ENCODE results near the gene ATP5F1D. TPM values are rescaled to one million over a fixed set of nuclear protein-coding genes. Genes with fewer than 3 reads are reported as not detected.

Gene ATP5F1D
- total and polyA plus RNA-seq, 2 of the 8 experiments (the other 6 are each of a cell fraction or from before 2014, with no cell fraction given), result 174 to 249 TPM

DNA sequence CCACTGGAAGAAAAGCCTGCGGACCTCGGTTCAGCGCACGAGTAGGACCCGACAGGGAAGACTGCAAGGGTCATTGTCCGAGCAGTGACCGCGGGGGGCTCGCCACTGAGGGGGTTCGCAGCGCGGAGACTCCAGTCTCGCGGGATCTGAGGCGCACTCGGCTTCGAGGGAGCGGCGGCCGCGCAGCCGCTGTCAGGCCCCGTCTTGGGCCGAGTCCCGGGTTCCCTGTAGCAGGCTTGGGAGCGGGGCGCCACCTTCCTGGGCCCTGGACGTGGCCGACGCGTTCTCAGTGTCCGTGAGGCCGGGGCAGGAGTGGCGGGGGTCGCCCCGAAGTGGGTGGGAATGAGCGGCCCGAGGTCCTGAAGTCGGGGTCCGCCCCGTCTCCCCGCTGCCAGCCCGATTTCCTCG lies 33.3 kb downstream of the ATP5F1D start:
- Histone ChIP-seq H3K9ac (replicated peaks in 1 of 4; ENCODE audit: extremely low read depth in 1 of 4, low read depth in 3 of 4, low read length in 3 of 4) (peak overlapping the region in 3 of 4 experiments; percentile 54 to 99 (median 69); a peak in 6 of 7 replicates), H4K91ac (replicated peaks; ENCODE audit: insufficient read length, low read length) (no peak overlapping the region), H2BK15ac (ENCODE audit: low read length) (no peak overlapping the region), H2BK120ac (replicated peaks; ENCODE audit: low read depth, low read length) (no peak overlapping the region), H4K8ac (ENCODE audit: extremely low read depth, insufficient read depth, low read length) (peak overlapping the region; percentile 88), H3K79me2 (ENCODE audit: control insufficient read depth in 1 of 2, insufficient read depth in 2 of 2, low read length in 2 of 2) (peaks cover 3 to 35% of the 10 kb centered on the region in 2 experiments), H3K79me1 (ENCODE audit: low read depth, low read length) (peaks cover 22% of the 10 kb centered on the region), H3K27me3 (replicated peaks in 1 of 4; ENCODE audit: control insufficient read depth in 3 of 4, extremely low read depth in 1 of 4, insufficient read depth in 3 of 4, low read length in 3 of 4) (no peaks in the 10 kb centered on the region), H3K4ac (replicated peaks; ENCODE audit: insufficient read length, low read depth, low read length) (peak overlapping the region; percentile 51), H2AK5ac (ENCODE audit: low read depth, low read length) (no peak overlapping the region), H4K20me1 (replicated peaks in 1 of 2; ENCODE audit: control insufficient read depth in 1 of 2, insufficient read depth in 2 of 2, low read length in 2 of 2) (peaks cover 5 to 26% of the 10 kb centered on the region in 2 experiments), H3K27ac (ENCODE audit: low read depth, low read length) (peak overlapping the region; percentile 75; the same call in 1 of the 2 replicates), H2BK12ac (ENCODE audit: low read depth, low read length) (no peak overlapping the region), H3K18ac (ENCODE audit: extremely low read depth, low read length) (no peak overlapping the region), H3K36me3 (ENCODE audit: control insufficient read depth in 2 of 4, insufficient read depth in 4 of 4, low read length in 3 of 4) (peaks cover 33 to 47% (median 43%) of the 10 kb centered on the region in 4 experiments), H2AFZ (ENCODE audit: low read length) (no peak overlapping the region), H3K4me2 (ENCODE audit: insufficient read depth in 1 of 2, low read depth in 2 of 2, low read length in 2 of 2) (peak overlapping the region; percentile 80 to 90), H3K9me3 (ENCODE audit: insufficient read depth in 2 of 2, low read depth in 1 of 2, low read length in 1 of 2) (no peaks in the 10 kb centered on the region), H3K56ac (replicated peaks; ENCODE audit: insufficient read length, low read depth, low read length) (peak overlapping the region; percentile 67), H3K4me1 (replicated peaks in 1 of 4; ENCODE audit: control insufficient read depth in 3 of 4, insufficient read depth in 4 of 4, low read length in 3 of 4) (peaks cover 4 to 23% (median 20%) of the 10 kb centered on the region in 4 experiments; a peak in 6 of 7 replicates), H2BK20ac (ENCODE audit: low read length) (no peak overlapping the region), H4K5ac (ENCODE audit: insufficient read length, low read depth, low read length) (peak overlapping the region; percentile 44), H3K14ac (ENCODE audit: insufficient read length) (no peak overlapping the region), H3K23ac (ENCODE audit: insufficient read length) (no peak overlapping the region), H3K4me3 (ENCODE audit: extremely low read depth in 1 of 4, insufficient read depth in 2 of 4, low read depth in 3 of 4, low read length in 4 of 4) (peak overlapping the region; percentile 77 to 82 (median 78)), H2BK5ac (ENCODE audit: low read depth, low read length) (peak overlapping the region; percentile 60; the same call in 1 of the 2 replicates), H3K23me2 (ENCODE audit: low read depth, low read length) (peaks cover 15% of the 10 kb centered on the region; the same call in 1 of the 2 replicates)
- DNase-seq (ENCODE audit: low read depth in 1 of 2, low spot score in 2 of 2) (peak in 1 of 2 experiments; percentile 77), FAIRE-seq (no peak)
- TF ChIP-seq CHD2 (IDR thresholded peaks at IDR 0.05; ENCODE audit: low read length), result peak; percentile 67; the same call in 1 of the 2 replicates
- no peak for TF ChIP-seq POU5F1 (IDR thresholded peaks at IDR 0.05; ENCODE audit: low read depth, low read length)
- TF ChIP-seq BACH1 (IDR thresholded peaks at IDR 0.05; ENCODE audit: low read length), result 0 out of 2 replicates have a peak, but pooled peaks have one; percentile 29
- peak; percentile 12 for TF ChIP-seq TAF7 (optimal IDR thresholded peaks at IDR 0.05; ENCODE audit: borderline replicate concordance, low read depth, low read length)
- TF ChIP-seq POLR2AphosphoS5 (IDR thresholded peaks at IDR 0.05; ENCODE audit: low read depth, low read length), result peak; percentile 67
- WGBS, 2 experiments (ENCODE audit: extremely low coverage in 1 of 2, insufficient coverage in 1 of 2, insufficient read length in 1 of 2, insufficient replicate concordance in 2 of 2, low coverage in 1 of 2, low lambda C conversion rate in 2 of 2, missing lambda C conversion rate in 1 of 2), result 48% methylated on average over 31 of the region's 44 CpGs; no CpG with 5 or more reads in 1 of the 2 experiments
- POLR2A ChIA-PET (ENCODE audit: partially characterized antibody), result interaction anchor here (0.6 to 11.4 kb wide), 36 partner anchors 9 to 277 kb away, joined by 3 to 331 read pairs (median 4); partner anchors contain the start of genes CIRBP and NDUFS7
- CTCF ChIA-PET (ENCODE audit: partially characterized antibody), result interaction anchor here (0.8 to 3.1 kb wide), 3 partner anchors 14 to 30 kb away, joined by 4 to 29 read pairs (median 9); no protein-coding TSS in a partner anchor

Data from H1 (cell line).